PFSK-1 (cell line): ENCODE results near the gene AJM1.

Source experiments
- POLR2AphosphoS5 ChIP-seq: IDR thresholded peaks from 2 replicates; pipeline ENCODE4 v1.6.1; 2012; ENCODE audit warnings: low read depth, mild to moderate bottlenecking, control low read depth, low read length, moderate library complexity
- TAF1 ChIP-seq: IDR thresholded peaks from 2 replicates; pipeline ENCODE4 v1.6.1; 2012; ENCODE audit warnings: low read length, control low read depth, borderline replicate concordance; ENCODE audit not compliant: insufficient read depth

GRCh38 chr9:136829981-136830885 lies 12.0 kb upstream of the AJM1 start:
- TF ChIP-seq TAF1 = no peak
- no peak for TF ChIP-seq POLR2AphosphoS5
